Esophagus squamous epithelium (tissue), 5 donors: ENCODE measurements around the gene ADGRV1. TPM values are rescaled to one million over a fixed set of nuclear protein-coding genes. Genes with fewer than 3 reads are reported as not detected.
A peak's percentile ranks its signal among the peaks of the same experiment; 100 is the strongest.

Experiments
- DNase-seq: peaks from one replicate; lab custom pipeline; 2025; lab: John Stamatoyannopoulos, UW
- H3K27ac ChIP-seq, 4 donors: fragments of 200-600 bp; sonication (generic); one replicate each; pipeline ENCODE4 v1.5.1; 2016 to 2019; ENCODE audit warnings: mild to moderate bottlenecking in 1 of 4
- H3K27me3 ChIP-seq, 4 donors: fragments of 200-600 bp; sonication (generic); 1 replicate in 3 of 4; 2 replicates in 1 of 4; pipeline versions ENCODE4 v1.5.1 to v1.6.0; 2017 to 2021; ENCODE audit warnings: antibody characterized with exemption in 1 of 4
- H3K36me3 ChIP-seq, 3 donors: fragments of 200-600 bp; sonication (generic); one replicate each; pipeline ENCODE4 v1.5.1; 2016 to 2019
- H3K4me1 ChIP-seq, 3 donors: fragments of 200-600 bp; sonication (generic); one replicate each; pipeline ENCODE4 v1.5.1; 2017 to 2019
- H3K4me3 ChIP-seq, 4 donors: fragments of 200-600 bp; sonication (generic); 1 replicate in 3 of 4; 2 replicates in 1 of 4; pipeline ENCODE4 v1.5.1; 2016 to 2019; ENCODE audit warnings: mild to moderate bottlenecking in 2 of 4, moderate library complexity in 1 of 4
- H3K9me3 ChIP-seq, 3 donors: fragments of 200-600 bp; sonication (generic); one replicate each; pipeline ENCODE4 v1.5.1; 2016 to 2019
- CTCF ChIP-seq, 6 experiments: fragments of 450-650 bp in 4 of 6; fragments of 200-600 bp in 2 of 6; sonication (generic) in 2 of 6; IDR thresholded peaks; one replicate each; pipeline ENCODE4 v1.5.1; 2016 to 2019; ENCODE audit warnings: antibody characterized with exemption in 6 of 6, mild to moderate bottlenecking in 4 of 6, moderate library complexity in 4 of 6
- POLR2A ChIP-seq, 4 donors: fragments of 450-650 bp; IDR thresholded peaks; one replicate each; pipeline ENCODE4 v1.6.1; 2017; ENCODE audit warnings: antibody characterized with exemption in 4 of 4, mild to moderate bottlenecking in 4 of 4, moderate library complexity in 3 of 4
- WGBS, 2 donors: methylation state at CpG; one replicate each; pipeline ENCODE4 v1.1.5; 2018; 5-methylcytosine and 5-hydroxymethylcytosine counted together
- intact Hi-C: fragments of 100-400 bp; cut with DNase I; formaldehyde crosslinking; loops from one replicate; pipeline ENCODE4 v1.15.0; 2022
- total RNA-seq, 4 donors: library from RNA; depleted of rRNA; stranded (reverse); fragments of >200 nt; gene quantifications; one replicate each; pipeline ENCODE4 v1.1.0, GENCODE V29; 2016
- donor health status: DM: yes; HTN: yes; CAD: no.

Gene ADGRV1
- total RNA-seq, 4 donors from 2014 or later, result 1.9 to 14.1 (median 4.0) TPM

DNA sequence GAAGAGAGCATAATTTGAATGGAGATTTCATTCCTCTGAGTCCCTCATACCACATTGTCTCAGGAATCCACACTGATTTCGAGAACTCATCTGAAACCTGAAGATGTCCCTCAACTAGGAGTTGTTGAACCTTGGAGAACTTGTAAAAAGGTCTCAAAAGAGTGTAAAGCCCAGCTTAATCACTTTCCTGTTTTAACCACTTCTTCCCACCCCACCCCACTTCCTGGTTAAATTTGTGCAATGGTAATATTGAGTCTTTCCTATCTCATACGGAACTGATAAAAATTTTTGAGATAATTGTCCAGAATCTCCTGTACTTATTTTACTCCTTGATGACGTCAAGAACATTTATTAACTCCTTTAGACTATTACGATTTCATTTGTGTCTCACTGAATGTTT lies 583.8 kb downstream of the ADGRV1 start:
- TF ChIP-seq POLR2A (IDR thresholded peaks at IDR 0.05), result no peak
- TF ChIP-seq CTCF (IDR thresholded peaks at IDR 0.05), result no peak
- intact Hi-C loops, result no loop called here
- Histone ChIP-seq H3K4me1 (peaks cover 0 to 59% (median 21%) of the 10 kb centered on the region in 3 donors), H3K27ac (no peak overlapping the region), H3K4me3 (no peak overlapping the region), H3K9me3 (no peaks in the 10 kb centered on the region), H3K36me3 (no peaks in the 10 kb centered on the region), H3K27me3 (no peaks in the 10 kb centered on the region)
- DNase-seq, result no peak
- 68 to 86% methylated on average over 4 of the region's 4 CpGs for WGBS, 2 donors

- Histone ChIP-seq H3K27me3 (no peaks in the 10 kb centered on the region), H3K9me3 (no peaks in the 10 kb centered on the region), H3K36me3 (no peaks in the 10 kb centered on the region), H3K27ac (peak overlapping the region in 1 of 4 donors; percentile 41), H3K4me1 (peaks cover 0 to 59% (median 21%) of the 10 kb centered on the region in 3 donors), H3K4me3 (no peak overlapping the region)
- 92 to 94% methylated on average over 2 to 3 of the region's 8 CpGs for WGBS, 2 donors
- TF ChIP-seq CTCF (IDR thresholded peaks at IDR 0.05), result no peak
- TF ChIP-seq POLR2A (IDR thresholded peaks at IDR 0.05), result no peak
- intact Hi-C loops, result no loop called here
- no peak for DNase-seq
These were observed 584.2 kb downstream of the ADGRV1 start for GRCh38 chr5:91142819-91143218.

- no peak for DNase-seq
- Histone ChIP-seq H3K36me3 (no peaks in the 10 kb centered on the region), H3K27me3 (no peaks in the 10 kb centered on the region), H3K9me3 (no peaks in the 10 kb centered on the region), H3K27ac (no peak overlapping the region), H3K4me1 (peaks cover 0 to 58% (median 21%) of the 10 kb centered on the region in 3 donors), H3K4me3 (no peak overlapping the region)
- intact Hi-C loops, result no loop called here
- 100% methylated on average over 1 of the region's 2 CpGs for WGBS, 2 donors
- TF ChIP-seq CTCF (IDR thresholded peaks at IDR 0.05) (no peak), POLR2A (IDR thresholded peaks at IDR 0.05) (no peak)
These were observed 585.2 kb downstream of the ADGRV1 start for GRCh38 chr5:91143840-91144239.

GRCh38 chr5:91144491-91145332 lies 586.1 kb downstream of the ADGRV1 start:
- H3K27ac ChIP-seq, result peak overlapping the region in 3 of 4 donors; percentile 11 to 49 (median 38)
- H3K36me3 ChIP-seq, result no peaks in the 10 kb centered on the region
- no peak for DNase-seq
- WGBS, 2 donors, result 43 to 59% methylated on average over 5 of the region's 5 CpGs
- no peak overlapping the region for H3K4me3 ChIP-seq
- intact Hi-C loops, result no loop called here
- no peaks in the 10 kb centered on the region for H3K9me3 ChIP-seq
- H3K4me1 ChIP-seq, result peaks cover 0 to 49% (median 21%) of the 10 kb centered on the region in 3 donors
- no peaks in the 10 kb centered on the region for H3K27me3 ChIP-seq
- no peak for TF ChIP-seq POLR2A (IDR thresholded peaks at IDR 0.05)
- TF ChIP-seq CTCF (IDR thresholded peaks at IDR 0.05), result no peak

DNA sequence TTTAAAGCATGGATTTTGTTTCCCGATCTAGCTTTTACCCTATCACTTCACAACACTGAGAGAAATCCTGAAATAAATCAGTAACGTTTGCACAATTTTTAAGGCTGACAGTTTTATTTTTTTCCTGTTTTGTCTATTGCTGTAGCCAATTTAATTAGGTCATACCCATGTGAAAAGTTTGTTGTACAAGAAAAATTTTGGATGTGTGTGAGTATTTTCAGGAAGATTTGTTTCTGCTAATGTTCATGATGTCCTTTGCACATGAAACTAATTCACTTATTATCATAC lies 586.7 kb downstream of the ADGRV1 start:
- Histone ChIP-seq H3K9me3 (no peaks in the 10 kb centered on the region), H3K4me1 (peaks cover 0 to 49% (median 21%) of the 10 kb centered on the region in 3 donors), H3K27me3 (no peaks in the 10 kb centered on the region), H3K27ac (peak overlapping the region in 3 of 4 donors; percentile 11 to 49 (median 38)), H3K4me3 (no peak overlapping the region), H3K36me3 (no peaks in the 10 kb centered on the region)
- TF ChIP-seq POLR2A (IDR thresholded peaks at IDR 0.05), result no peak
- TF ChIP-seq CTCF (IDR thresholded peaks at IDR 0.05), result no peak
- no peak for DNase-seq
- intact Hi-C loops, result no loop called here
- 32 to 39% methylated on average over 2 of the region's 2 CpGs for WGBS, 2 donors
